ENCODE measurements around the gene DNMT3A. TPM values are rescaled to one million over a fixed set of nuclear protein-coding genes. Genes with fewer than 3 reads are reported as not detected.

Gene DNMT3A
- total and polyA plus RNA-seq, 2 donors (not counting 3 experiments of a cell fraction or from before 2014, with no cell fraction given): 23.3 to 71.7 TPM

GRCh38 chr2:25362434-25363145, 20.9 kb upstream of the DNMT3A start:
- DNase-seq (ENCODE audit: low read depth, low spot score): no peak
- Histone ChIP-seq H3K9me3 (replicated peaks; ENCODE audit: control insufficient read depth, insufficient read depth, low read length) (no peaks in the 10 kb centered on the region), H2AFZ (ENCODE audit: low read depth, low read length) (peak overlapping the region; percentile 85), H3K4me1 (ENCODE audit: control insufficient read depth, extremely low read depth, insufficient read depth, low read length) (peaks cover 4% of the 10 kb centered on the region), H3K27ac (ENCODE audit: insufficient read depth, low read depth, low read length) (no peak overlapping the region), H4K20me1 (replicated peaks; ENCODE audit: control insufficient read depth, extremely low read depth, insufficient read depth, low read length) (no peaks in the 10 kb centered on the region), H3K9me1 (replicated peaks; ENCODE audit: control insufficient read depth, extremely low read depth, insufficient read depth, low read length) (no peaks in the 10 kb centered on the region), H3K9ac (replicated peaks; ENCODE audit: extremely low read depth, insufficient read depth, low read length) (peak overlapping the region; percentile 22), H3K27me3 (ENCODE audit: control insufficient read depth in 2 of 2, insufficient read depth in 2 of 2, low read length in 2 of 2) (no peaks in the 10 kb centered on the region), H3K4me2 (ENCODE audit: insufficient read depth, low read length) (peak overlapping the region; percentile 74), H3K36me3 (ENCODE audit: control insufficient read depth in 2 of 2, extremely low read depth in 1 of 2, insufficient read depth in 2 of 2, low read length in 2 of 2) (no peaks in the 10 kb centered on the region), H3K79me2 (ENCODE audit: control insufficient read depth, insufficient read depth, low read length) (no peaks in the 10 kb centered on the region), H3K4me3 (replicated peaks in 1 of 3; ENCODE audit: insufficient read depth in 1 of 3, low read depth in 1 of 3, low read length in 3 of 3) (peak overlapping the region in 1 of 3 experiments; percentile 34)
- dilution Hi-C loops (cut with MboI; ENCODE audit: extremely low pct_ligation_motif_present, low sequenced_read_pairs) (no loop called here), intact Hi-C loops (cut with micrococcal nuclease) (loop anchor here (1.0 kb wide), 2 partner anchors 15 to 160 kb away; no protein-coding TSS in a partner anchor)
- no TSS peak for BruUV-seq (replicated peaks)
- ChIA-PET POLR2A (no interaction called here), CTCF (interaction anchor here (0.5 to 3.2 kb wide), 72 partner anchors 10 to 1031 kb away, joined by 3 to 55 read pairs (median 4); no protein-coding TSS in a partner anchor)
- no peak for TF ChIP-seq EZH2 (IDR thresholded peaks at IDR 0.05; ENCODE audit: borderline replicate concordance, low read depth, low read length, severe bottlenecking)
- TF ChIP-seq FOS (IDR thresholded peaks at IDR 0.05; ENCODE audit: borderline replicate concordance, insufficient read depth, low read length): no peak
- no peak for TF ChIP-seq POLR2AphosphoS5 (IDR thresholded peaks at IDR 0.05; ENCODE audit: insufficient read depth, low read depth, low read length)
- no peak for TF ChIP-seq POLR2A (IDR thresholded peaks at IDR 0.05; ENCODE audit: low read depth, low read length)
- TF ChIP-seq JUN (IDR thresholded peaks at IDR 0.05; ENCODE audit: borderline replicate concordance, insufficient read depth, insufficient read length, low read depth): no peak
- no peak for TF ChIP-seq MYC (IDR thresholded peaks at IDR 0.05; ENCODE audit: low read depth, low read length)
- TF ChIP-seq, protein P1, sequence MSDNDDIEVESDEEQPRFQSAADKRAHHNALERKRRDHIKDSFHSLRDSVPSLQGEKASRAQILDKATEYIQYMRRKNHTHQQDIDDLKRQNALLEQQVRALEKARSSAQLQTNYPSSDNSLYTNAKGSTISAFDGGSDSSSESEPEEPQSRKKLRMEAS (IDR thresholded peaks at IDR 0.05; ENCODE audit: insufficient read depth, insufficient read length): no peak
- TF ChIP-seq CTCF (IDR thresholded peaks at IDR 0.05; ENCODE audit: extremely low read depth in 1 of 2, insufficient read depth in 1 of 2, low read depth in 1 of 2, low read length in 2 of 2): no peak
- no peak for TF ChIP-seq GATA2 (IDR thresholded peaks at IDR 0.05; ENCODE audit: insufficient read depth, insufficient read length, low read depth, low read length)
- no peak for FAIRE-seq
